Progenitor cell of endocrine pancreas (in vitro differentiated cells): ENCODE measurements around the gene ANKRD33B. TPM values are rescaled to one million over a fixed set of nuclear protein-coding genes. Genes with fewer than 3 reads are reported as not detected.

Experiments used
- DNase-seq: peaks from one replicate; pipeline ENCODE4 v3.0.0; 2021; ENCODE audit warnings: low spot score; ENCODE audit not compliant: unreplicated experiment
- H3K27ac Mint-ChIP-seq: 2 replicates; pipeline ENCODE4 v1.8.0; 2021; ENCODE audit warnings: mild to moderate bottlenecking, moderate library complexity, mixed read lengths
- H3K27me3 Mint-ChIP-seq: 2 replicates; pipeline ENCODE4 v1.8.0; 2021; ENCODE audit warnings: mixed read lengths
- H3K36me3 Mint-ChIP-seq: 2 replicates; pipeline ENCODE4 v1.8.0; 2022; ENCODE audit warnings: mixed read lengths; ENCODE audit not compliant: insufficient read depth
- H3K4me1 Mint-ChIP-seq: 2 replicates; pipeline ENCODE4 v1.8.0; 2021; ENCODE audit warnings: low read depth, mixed read lengths
- H3K4me3 Mint-ChIP-seq: 2 replicates; pipeline ENCODE4 v1.8.0; 2021; ENCODE audit warnings: low read depth, mild to moderate bottlenecking, moderate library complexity, mixed read lengths
- H3K9me3 Mint-ChIP-seq: 2 replicates; pipeline ENCODE4 v1.8.0; 2021; ENCODE audit warnings: low read depth, mixed read lengths
- total RNA-seq: library from RNA; stranded (reverse); gene quantifications from 2 replicates; pipeline ENCODE4 v1.2.1, GENCODE V29; 2021
- TF ChIP-seq, protein P1 (sequence below): fragments of 200-600 bp; sonication (generic); IDR thresholded peaks from one replicate; pipeline ENCODE4 v1.5.0; 2021; ENCODE audit warnings: antibody characterized with exemption, mild to moderate bottlenecking; ENCODE audit not compliant: unreplicated experiment

The ANKRD33B gene
- total RNA-seq, 1 donor from 2014 or later = 2.1 TPM

DNA sequence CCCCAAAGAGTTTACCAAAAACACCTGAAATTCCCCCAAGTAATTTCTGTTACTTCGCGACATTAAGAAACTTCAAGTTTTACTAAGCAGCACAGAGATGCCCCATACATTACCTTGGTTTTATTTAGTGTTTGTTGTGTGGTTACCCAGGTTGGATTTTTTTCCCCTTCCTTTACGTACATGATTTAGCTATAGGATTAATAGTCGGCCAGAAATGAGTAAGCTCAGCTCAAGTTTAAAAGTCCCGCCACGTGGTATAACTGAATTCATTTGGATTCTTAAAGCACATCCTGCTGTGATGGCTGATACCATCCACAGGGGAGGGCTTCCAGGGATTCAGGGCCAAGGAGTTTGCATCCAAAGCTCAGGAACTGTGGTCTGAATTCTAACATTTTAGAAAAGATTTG, 121.2 kb downstream of the ANKRD33B start:
- H3K4me3 Mint-ChIP-seq = no peak overlapping the region
- H3K27ac Mint-ChIP-seq = peak overlapping the region; percentile 57
- H3K9me3 Mint-ChIP-seq = peaks cover 6% of the 10 kb centered on the region
- H3K36me3 Mint-ChIP-seq = peaks cover 30% of the 10 kb centered on the region
- DNase-seq = no peak
- H3K27me3 Mint-ChIP-seq = no peaks in the 10 kb centered on the region
- H3K4me1 Mint-ChIP-seq = no peaks in the 10 kb centered on the region
- TF ChIP-seq, protein P1, sequence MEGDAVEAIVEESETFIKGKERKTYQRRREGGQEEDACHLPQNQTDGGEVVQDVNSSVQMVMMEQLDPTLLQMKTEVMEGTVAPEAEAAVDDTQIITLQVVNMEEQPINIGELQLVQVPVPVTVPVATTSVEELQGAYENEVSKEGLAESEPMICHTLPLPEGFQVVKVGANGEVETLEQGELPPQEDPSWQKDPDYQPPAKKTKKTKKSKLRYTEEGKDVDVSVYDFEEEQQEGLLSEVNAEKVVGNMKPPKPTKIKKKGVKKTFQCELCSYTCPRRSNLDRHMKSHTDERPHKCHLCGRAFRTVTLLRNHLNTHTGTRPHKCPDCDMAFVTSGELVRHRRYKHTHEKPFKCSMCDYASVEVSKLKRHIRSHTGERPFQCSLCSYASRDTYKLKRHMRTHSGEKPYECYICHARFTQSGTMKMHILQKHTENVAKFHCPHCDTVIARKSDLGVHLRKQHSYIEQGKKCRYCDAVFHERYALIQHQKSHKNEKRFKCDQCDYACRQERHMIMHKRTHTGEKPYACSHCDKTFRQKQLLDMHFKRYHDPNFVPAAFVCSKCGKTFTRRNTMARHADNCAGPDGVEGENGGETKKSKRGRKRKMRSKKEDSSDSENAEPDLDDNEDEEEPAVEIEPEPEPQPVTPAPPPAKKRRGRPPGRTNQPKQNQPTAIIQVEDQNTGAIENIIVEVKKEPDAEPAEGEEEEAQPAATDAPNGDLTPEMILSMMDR = no peak

DNA sequence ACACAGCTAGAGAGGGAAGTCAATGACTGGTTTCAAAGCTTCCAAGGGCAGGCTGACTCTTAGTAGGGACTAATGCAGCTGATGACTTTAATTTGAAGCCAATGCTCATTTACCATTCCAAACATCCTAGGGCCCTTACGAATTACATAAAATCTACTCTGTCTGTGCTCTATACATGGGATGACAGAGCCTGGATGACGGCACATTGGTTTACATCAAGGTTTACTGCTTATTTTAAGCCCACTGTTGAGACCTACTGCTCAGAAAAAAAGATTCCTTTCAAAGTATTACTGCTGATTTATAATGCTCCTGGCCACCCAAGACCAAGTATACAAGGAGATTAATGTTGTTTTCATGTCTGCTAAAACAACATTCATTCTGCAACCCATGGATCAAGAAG, 123.0 kb downstream of the ANKRD33B start:
- H3K4me3 Mint-ChIP-seq = no peak overlapping the region
- no peak for DNase-seq
- no peak overlapping the region for H3K27ac Mint-ChIP-seq
- no peaks in the 10 kb centered on the region for H3K4me1 Mint-ChIP-seq
- peaks cover 32% of the 10 kb centered on the region for H3K36me3 Mint-ChIP-seq
- TF ChIP-seq, protein P1 = no peak
- peaks cover 6% of the 10 kb centered on the region for H3K9me3 Mint-ChIP-seq
- no peaks in the 10 kb centered on the region for H3K27me3 Mint-ChIP-seq

DNA sequence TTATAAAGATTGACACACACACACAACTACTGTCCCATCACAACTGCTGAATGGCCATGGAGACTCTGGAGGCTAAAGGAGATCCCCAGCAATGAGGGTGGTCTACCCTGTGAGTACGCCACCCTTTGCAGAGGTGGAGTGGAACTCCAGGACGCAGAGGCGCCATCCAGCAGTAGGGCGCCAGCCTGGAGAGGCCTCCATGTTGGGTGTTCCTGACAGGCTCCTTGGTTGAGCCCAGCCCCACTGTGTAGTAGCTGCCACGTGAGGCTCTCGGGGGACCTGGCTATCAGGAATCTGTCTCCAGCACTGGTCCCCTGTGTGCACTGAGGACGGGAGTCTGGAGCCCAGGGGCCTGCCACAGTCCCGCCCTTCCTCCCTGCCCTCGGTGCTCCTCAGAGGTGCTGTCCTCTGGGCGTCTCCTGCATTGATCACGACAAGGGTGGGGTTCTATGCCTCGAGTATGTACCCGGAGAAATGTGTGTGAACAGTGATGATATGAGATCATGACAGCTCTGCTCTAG, 124.8 kb downstream of the ANKRD33B start:
- Mint-ChIP-seq H3K4me3 (no peak overlapping the region), H3K4me1 (no peaks in the 10 kb centered on the region), H3K27ac (no peak overlapping the region), H3K9me3 (peaks cover 6% of the 10 kb centered on the region), H3K36me3 (peaks cover 27% of the 10 kb centered on the region), H3K27me3 (no peaks in the 10 kb centered on the region)
- TF ChIP-seq, protein P1 = no peak
- no peak for DNase-seq

DNA sequence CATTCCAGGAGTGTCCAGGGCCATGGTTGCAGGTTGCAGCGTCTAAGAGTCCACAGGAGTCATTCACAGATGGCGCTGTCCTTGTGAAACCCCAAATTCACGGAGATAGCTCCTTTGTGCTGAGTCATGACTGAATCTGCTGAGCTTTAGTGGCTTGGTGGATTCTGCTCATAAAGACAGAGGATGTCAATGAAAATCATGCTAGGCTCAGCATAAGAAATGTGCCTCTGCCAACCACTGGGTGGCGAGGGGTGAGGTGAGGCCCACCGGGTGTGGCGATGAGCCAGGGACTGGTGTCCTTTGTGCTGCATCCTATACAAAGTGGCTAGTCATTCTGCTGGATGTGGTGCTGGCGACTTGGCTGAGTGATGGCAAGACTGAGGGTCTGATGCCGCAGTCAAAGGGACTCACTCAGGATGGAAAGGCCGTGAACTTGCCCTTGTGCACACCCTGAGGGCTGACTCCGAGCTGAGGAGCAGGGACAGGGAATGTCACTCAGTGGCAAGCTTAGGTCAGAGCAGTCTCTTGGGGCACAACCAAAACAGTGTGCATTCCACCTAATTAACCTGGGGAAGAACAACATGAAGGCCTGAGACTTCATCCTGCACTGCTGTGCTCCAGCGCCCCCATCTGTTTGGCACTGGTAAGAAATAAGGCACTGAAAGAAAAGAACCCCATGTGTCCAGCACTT, 125.7 kb downstream of the ANKRD33B start:
- TF ChIP-seq, protein P1 = peak; percentile 27
- no peak overlapping the region for H3K27ac Mint-ChIP-seq
- peaks cover 27% of the 10 kb centered on the region for H3K36me3 Mint-ChIP-seq
- H3K9me3 Mint-ChIP-seq = peaks cover 6% of the 10 kb centered on the region
- no peak overlapping the region for H3K4me3 Mint-ChIP-seq
- no peak for DNase-seq
- H3K4me1 Mint-ChIP-seq = no peaks in the 10 kb centered on the region
- no peaks in the 10 kb centered on the region for H3K27me3 Mint-ChIP-seq

DNA sequence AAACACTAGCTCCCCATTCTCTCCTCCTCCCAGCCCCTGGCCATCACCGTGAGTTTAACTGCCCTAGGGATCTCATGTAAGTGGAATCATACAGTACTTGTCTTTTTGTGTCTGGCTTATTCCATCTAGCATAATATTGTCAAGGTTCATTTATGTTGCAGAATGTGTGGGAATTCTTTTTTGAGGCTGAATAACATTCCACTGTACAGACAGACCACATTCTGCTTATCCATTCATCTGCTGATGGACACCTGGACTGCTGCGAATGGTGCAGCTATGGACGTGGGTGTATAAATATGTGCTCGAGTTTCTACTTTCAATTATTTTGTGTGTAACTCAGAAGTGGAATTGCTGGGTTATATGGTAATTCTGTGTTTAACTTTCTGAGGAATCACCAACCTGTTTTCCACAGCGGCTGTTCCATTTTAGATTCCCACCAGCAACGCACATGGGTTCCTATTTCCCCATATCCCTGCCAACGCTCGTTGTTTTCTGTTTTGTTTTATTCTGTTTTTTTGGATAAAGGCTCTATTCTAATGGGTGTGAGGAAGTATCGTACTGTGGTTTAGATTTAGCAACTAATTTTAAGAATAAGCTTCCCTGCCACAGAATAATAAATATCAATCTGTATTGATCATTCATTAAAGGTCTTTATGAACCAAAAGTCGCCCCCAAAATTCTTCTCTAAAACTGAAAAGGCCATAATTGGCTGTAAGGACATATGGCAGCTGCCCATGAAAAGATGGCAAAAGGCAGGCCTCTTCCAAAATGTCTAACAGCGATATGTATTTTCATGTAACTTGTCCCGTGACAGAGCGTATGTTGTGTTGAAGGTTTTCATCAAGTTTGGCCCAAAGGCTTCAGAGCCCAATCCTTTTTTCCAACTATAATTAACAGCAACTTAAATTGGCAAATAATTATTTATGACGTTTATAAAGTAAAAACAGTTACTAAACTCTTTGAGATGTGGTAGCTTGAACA, 126.9 kb downstream of the ANKRD33B start:
- no peak for DNase-seq
- TF ChIP-seq, protein P1 = no peak
- H3K27ac Mint-ChIP-seq = no peak overlapping the region
- peaks cover 22% of the 10 kb centered on the region for H3K36me3 Mint-ChIP-seq
- H3K27me3 Mint-ChIP-seq = no peaks in the 10 kb centered on the region
- H3K4me3 Mint-ChIP-seq = no peak overlapping the region
- peaks cover 4% of the 10 kb centered on the region for H3K4me1 Mint-ChIP-seq
- H3K9me3 Mint-ChIP-seq = peaks cover 6% of the 10 kb centered on the region
